ENCODE data around the gene MTG2. TPM values are rescaled to one million over a fixed set of nuclear protein-coding genes. Genes with fewer than 3 reads are reported as not detected.

Gene MTG2
- total and polyA plus RNA-seq, 2 of the 8 experiments (the other 6 are each of a cell fraction or from before 2014, with no cell fraction given) = 14.4 to 22.8 TPM

- Histone ChIP-seq H2BK5ac (ENCODE audit: low read depth, low read length) (no peak overlapping the region), H3K23me2 (ENCODE audit: low read depth, low read length) (no peaks in the 10 kb centered on the region), H3K27ac (ENCODE audit: low read depth, low read length) (no peak overlapping the region), H3K27me3 (replicated peaks in 1 of 4; ENCODE audit: control insufficient read depth in 3 of 4, extremely low read depth in 1 of 4, insufficient read depth in 3 of 4, low read length in 3 of 4) (no peaks in the 10 kb centered on the region), H2BK20ac (ENCODE audit: low read length) (no peak overlapping the region), H2AK5ac (ENCODE audit: low read depth, low read length) (no peak overlapping the region), H4K5ac (ENCODE audit: insufficient read length, low read depth, low read length) (no peak overlapping the region), H3K9ac (replicated peaks in 1 of 4; ENCODE audit: extremely low read depth in 1 of 4, low read depth in 3 of 4, low read length in 3 of 4) (no peak overlapping the region), H3K79me2 (ENCODE audit: control insufficient read depth in 1 of 2, insufficient read depth in 2 of 2, low read length in 2 of 2) (peaks cover 2 to 20% of the 10 kb centered on the region in 2 experiments; a peak in 3 of 4 replicates), H3K56ac (replicated peaks; ENCODE audit: insufficient read length, low read depth, low read length) (no peak overlapping the region), H2BK120ac (replicated peaks; ENCODE audit: low read depth, low read length) (no peak overlapping the region), H3K23ac (ENCODE audit: insufficient read length) (no peak overlapping the region), H3K79me1 (ENCODE audit: low read depth, low read length) (peaks cover 7% of the 10 kb centered on the region), H2BK12ac (ENCODE audit: low read depth, low read length) (no peak overlapping the region), H3K4ac (replicated peaks; ENCODE audit: insufficient read length, low read depth, low read length) (no peak overlapping the region), H4K8ac (ENCODE audit: extremely low read depth, insufficient read depth, low read length) (peak overlapping the region; percentile 91), H3K4me1 (replicated peaks in 1 of 4; ENCODE audit: control insufficient read depth in 3 of 4, insufficient read depth in 4 of 4, low read length in 3 of 4) (no peaks in the 10 kb centered on the region), H4K20me1 (replicated peaks in 1 of 2; ENCODE audit: control insufficient read depth in 1 of 2, insufficient read depth in 2 of 2, low read length in 2 of 2) (peaks cover 5 to 42% of the 10 kb centered on the region in 2 experiments), H2BK15ac (ENCODE audit: low read length) (no peak overlapping the region), H3K4me2 (ENCODE audit: insufficient read depth in 1 of 2, low read depth in 2 of 2, low read length in 2 of 2) (no peak overlapping the region), H4K91ac (replicated peaks; ENCODE audit: insufficient read length, low read length) (no peak overlapping the region), H3K9me3 (ENCODE audit: insufficient read depth in 2 of 2, low read depth in 1 of 2, low read length in 1 of 2) (no peaks in the 10 kb centered on the region), H3K4me3 (ENCODE audit: extremely low read depth in 1 of 4, insufficient read depth in 2 of 4, low read depth in 3 of 4, low read length in 4 of 4) (no peak overlapping the region), H3K14ac (ENCODE audit: insufficient read length) (no peak overlapping the region), H2AFZ (ENCODE audit: low read length) (no peak overlapping the region), H3K36me3 (ENCODE audit: control insufficient read depth in 2 of 4, insufficient read depth in 4 of 4, low read length in 3 of 4) (peaks cover 13 to 50% (median 32%) of the 10 kb centered on the region in 4 experiments), H3K18ac (ENCODE audit: extremely low read depth, low read length) (no peak overlapping the region)
- ChIA-PET CTCF (ENCODE audit: partially characterized antibody) (no interaction called here), POLR2A (ENCODE audit: partially characterized antibody) (no interaction called here)
- no peak for FAIRE-seq
- 97% methylated on average over 36 of the region's 38 CpGs; no CpG with 5 or more reads in 1 of the 2 experiments for WGBS, 2 experiments (ENCODE audit: extremely low coverage in 1 of 2, insufficient coverage in 1 of 2, insufficient read length in 1 of 2, insufficient replicate concordance in 2 of 2, low coverage in 1 of 2, low lambda C conversion rate in 2 of 2, missing lambda C conversion rate in 1 of 2)
- no peak for DNase-seq (ENCODE audit: low read depth in 1 of 2, low spot score in 2 of 2)
- TF ChIP-seq GTF2F1 (IDR thresholded peaks at IDR 0.05; ENCODE audit: borderline replicate concordance, low read depth, low read length) (no peak), CTBP2 (IDR thresholded peaks at IDR 0.05; ENCODE audit: borderline replicate concordance, insufficient read depth, insufficient read length, low read length) (no peak), SIN3A (conservative IDR thresholded peaks at IDR 0.05 in 1 of 2, IDR thresholded peaks at IDR 0.05 in 1 of 2; ENCODE audit: low read depth in 1 of 2, low read length in 2 of 2) (no peak), CTCF (IDR thresholded peaks at IDR 0.05; ENCODE audit: control extremely low read depth in 1 of 3, insufficient read depth in 1 of 3, low read depth in 1 of 3, low read length in 3 of 3) (no peak), USF2 (IDR thresholded peaks at IDR 0.05; ENCODE audit: low read length) (no peak), SP4 (IDR thresholded peaks at IDR 0.05; ENCODE audit: low read length) (no peak), POLR2A (IDR thresholded peaks at IDR 0.05; ENCODE audit: control extremely low read depth in 1 of 2, low read depth in 2 of 2, low read length in 2 of 2) (no peak), MAX (IDR thresholded peaks at IDR 0.05) (no peak), RXRA (IDR thresholded peaks at IDR 0.05; ENCODE audit: insufficient read depth, low read depth, low read length) (no peak)
Measured at GRCh38 chr20:62162765-62163484, 19.9 kb upstream of the MTG2 start.
